Bone marrow (tissue), 2 donors: Measurements from ENCODE around the gene GDPGP1.

Experiments used
- DNase-seq, 2 donors: peaks; one replicate each; lab custom pipeline; 2025; lab: John Stamatoyannopoulos, UW

Gene GDPGP1

GRCh38 chr15:90203922-90204321 lies 30.1 kb upstream of the GDPGP1 start:
- DNase-seq: no peak

GRCh38 chr15:90205050-90205848 lies 28.8 kb upstream of the GDPGP1 start:
- DNase-seq: no peak

- DNase-seq: no peak
These were observed 28.1 kb upstream of the GDPGP1 start for GRCh38 chr15:90205886-90206285.

- DNase-seq: no peak
These were observed 26.8 kb upstream of the GDPGP1 start for GRCh38 chr15:90207252-90207651.

- DNase-seq: no peak
These were observed 25.7 kb upstream of the GDPGP1 start for GRCh38 chr15:90208356-90208755.

DNA sequence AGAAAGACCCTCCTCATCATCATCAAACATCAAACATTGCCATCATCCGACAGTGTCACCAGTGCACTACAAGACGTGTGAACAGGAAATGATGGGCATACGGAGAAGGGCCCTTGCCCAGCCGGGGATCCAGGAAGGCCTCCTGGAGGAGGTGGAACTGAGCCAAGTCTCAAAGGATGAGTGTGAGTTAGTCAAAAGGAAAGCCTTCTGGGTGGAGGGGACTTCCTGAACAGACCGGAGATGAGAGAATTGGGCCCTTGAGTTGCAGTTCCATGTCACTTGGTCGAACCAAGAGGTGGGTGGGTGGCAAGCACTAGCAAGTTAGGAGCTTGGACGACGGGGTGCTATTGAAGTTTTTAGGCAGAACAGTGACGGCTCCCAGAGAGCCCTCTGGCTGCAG lies 24.4 kb upstream of the GDPGP1 start:
- DNase-seq: no peak

DNA sequence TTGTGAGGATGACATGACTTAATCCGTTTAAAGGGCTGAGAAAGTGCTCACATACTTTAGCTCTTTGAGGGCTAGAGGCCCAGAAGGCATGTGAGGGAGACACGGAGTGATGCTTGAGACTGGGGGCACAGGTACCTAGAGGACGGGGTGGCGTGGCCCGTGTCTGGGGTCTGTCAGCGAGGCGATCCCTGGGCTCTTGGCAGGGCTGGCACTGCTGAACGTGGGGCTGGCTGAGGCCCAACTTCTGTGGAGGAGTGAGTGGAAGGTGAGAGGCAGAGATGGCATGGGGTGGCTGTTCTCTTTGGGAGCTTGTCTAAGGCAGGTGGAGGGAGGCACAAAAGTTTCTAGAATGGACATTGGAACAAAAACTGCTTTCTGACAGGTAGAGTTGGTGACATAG lies 23.4 kb upstream of the GDPGP1 start:
- DNase-seq: no peak

DNA sequence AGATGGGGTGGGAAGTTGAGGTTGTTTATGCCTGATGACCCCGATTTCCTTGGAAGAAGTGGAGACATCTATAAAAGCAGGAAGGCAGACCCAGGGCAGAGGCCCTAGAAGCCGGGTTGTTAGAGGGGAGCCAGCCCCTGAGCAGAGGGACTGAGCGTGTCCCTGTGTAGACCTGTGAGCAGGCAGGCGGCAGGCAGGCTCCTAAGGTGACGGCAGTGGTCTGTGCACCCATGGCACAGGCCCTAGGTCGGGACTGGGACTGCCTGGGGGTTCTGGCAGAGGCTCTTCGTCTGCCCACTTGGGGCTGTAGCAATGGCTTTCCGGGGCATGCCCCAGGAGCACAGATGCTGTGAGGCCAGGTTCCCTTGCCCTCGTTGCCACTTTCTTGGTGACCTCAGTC lies 23.0 kb upstream of the GDPGP1 start:
- DNase-seq: no peak

DNA sequence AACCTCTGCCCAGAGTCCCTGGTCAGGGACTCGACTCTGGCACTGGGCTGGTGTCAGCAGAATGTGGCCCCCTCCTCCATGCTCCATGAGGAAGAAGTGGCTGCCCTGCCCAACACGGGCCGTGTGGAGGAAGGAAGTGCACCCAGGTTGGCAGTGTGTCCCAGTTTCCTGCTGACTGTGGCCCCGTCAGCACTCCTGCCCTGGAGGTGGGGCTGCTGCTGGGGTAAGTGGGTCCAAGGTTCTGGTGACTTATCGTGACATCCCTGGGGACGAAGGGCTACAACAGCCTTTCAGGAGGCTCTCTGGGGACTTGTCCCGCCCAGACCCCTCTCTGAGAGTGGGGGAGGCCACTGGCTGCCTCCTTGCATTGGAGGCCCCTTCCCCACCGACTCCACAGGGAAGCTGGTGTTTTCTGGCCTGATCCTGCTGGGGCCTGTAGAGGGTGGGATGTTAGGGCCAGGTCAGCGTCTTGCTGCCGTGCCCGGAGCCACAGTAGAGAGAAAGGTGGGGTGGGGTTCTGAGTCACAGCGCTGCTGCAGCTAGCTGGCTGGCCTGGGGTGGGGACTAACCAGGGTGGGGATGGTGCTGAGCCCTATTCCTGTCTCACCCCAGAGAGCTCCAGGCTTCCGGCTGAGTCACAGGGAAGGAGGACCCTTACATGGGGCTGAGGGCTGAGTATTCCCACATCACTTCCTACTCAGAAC lies 22.4 kb upstream of the GDPGP1 start:
- DNase-seq: no peak

DNA sequence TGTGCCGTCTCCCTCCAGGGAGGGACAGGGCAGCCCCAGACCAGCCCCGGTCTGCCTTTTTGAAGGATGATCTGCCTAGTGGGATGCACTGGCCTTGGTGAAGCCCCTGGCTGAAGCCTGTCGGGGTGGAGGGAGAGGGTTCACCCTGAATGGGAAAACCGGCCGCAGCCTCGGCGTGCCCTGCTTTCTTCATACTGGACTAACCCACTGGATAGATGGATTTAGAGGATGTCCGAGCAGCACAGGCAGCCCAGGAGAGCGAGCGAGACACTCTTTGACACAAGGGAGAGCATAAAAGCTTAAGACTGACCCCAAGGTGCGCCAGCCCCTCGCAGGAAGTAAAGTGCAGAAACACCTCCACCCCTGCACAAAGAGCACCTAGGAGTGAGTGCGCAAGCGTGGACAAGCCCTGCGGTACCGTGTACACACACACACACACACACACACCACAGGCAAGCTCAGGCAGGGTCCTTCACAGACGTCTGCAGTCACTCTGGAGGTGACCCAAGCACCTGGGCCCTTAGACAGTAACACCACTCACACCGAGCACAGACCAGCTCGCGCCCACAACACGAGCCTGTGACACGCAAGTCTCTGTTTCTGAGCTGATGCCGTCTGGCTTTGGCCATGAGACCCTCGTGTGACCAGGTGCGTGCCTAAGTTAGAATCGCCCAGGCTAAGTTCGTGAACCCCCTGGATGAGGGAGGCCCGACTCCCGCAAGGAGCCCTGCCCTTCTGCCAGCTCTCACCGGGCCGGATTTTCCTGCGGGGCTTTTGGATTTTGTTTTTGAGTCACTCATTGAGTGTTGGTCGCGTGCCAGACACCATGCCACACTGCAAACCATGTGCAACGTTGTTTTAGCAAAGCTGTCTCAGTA lies 21.5 kb upstream of the GDPGP1 start:
- DNase-seq: no peak

- no peak for DNase-seq
These were observed 20.7 kb upstream of the GDPGP1 start for GRCh38 chr15:90213122-90213817.

DNA sequence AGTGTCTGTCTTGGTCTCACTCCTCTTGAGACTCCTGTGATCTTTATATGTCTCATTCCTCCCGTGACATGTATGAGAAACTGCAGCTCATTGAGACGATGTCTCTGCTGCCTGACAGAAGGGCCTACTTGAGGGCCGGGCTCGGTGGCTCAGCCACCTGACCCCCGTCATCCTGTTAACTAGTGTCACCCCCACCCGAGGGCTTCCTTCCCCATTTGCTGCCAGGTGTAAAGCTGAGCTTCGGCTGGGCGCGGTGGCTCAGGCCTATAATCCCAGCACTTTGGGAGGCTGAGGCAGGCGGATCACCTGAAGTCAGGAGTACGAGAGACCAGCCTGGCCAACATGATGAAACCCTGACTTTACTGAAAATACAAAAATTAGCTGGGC lies 20.2 kb upstream of the GDPGP1 start:
- no peak for DNase-seq

DNA sequence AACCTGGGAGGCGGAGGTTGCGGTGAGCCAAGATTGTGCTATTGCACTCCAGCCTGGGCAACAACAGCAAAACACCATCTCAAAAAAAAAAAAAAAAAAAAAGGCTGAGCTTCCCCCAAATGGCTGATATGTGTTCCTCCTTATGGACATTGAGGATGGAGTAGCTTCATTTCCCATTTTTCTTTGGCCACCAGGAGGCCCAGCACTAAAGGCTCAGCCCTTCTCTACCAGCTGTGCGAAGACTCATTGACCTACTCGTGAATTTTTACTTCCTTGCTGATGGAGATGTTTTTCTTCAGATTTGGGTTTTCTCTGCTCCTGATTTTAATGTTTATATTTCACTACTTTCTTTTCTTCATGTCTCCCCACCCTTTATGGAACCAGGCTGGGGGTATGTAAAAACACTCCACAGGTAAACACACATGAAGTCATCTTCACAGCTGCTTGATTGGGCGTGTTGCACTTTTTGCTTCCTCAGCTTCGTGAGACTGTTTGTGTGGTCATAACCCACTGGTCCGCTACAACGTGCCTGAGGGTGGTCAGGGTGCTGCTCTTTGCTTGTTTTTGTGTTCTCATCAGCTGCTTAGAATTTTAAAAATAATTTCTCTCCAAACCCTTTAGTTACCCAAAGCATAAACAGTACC lies 19.3 kb upstream of the GDPGP1 start:
- DNase-seq: no peak

DNA sequence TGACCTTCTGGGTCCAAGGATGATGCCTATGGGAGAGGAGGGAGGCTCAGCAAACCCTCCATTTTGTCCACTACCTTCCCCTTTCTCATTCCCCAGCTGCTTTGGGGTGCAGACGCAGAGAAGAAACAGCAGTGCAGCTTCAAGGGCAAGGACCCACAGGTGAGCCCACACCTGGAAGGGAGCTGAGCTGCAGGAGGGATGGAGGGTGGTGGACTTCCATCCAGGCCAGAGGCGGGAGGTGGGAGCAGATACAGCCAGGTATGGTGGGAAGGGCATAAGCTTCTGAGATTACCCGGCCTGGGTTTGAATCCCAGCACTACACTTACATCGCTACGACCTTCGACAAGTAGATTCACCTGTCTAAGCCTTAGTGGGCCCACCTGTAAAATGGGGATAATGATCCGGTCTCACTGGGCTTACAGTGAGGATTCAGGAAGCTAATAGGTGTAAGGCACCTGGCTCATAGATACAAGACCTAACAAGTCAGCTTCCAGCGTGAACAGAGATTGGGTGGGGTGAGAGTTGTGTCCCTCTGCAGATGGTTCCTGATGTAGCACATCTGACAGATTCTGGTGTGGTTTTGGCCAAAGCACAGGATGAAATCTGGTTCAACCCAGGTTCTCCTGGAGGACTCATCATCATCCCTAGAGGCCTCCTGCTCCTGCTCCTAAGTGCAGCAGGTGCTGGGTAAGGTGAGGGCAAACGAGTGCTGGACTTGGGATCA lies 16.2 kb upstream of the GDPGP1 start:
- no peak for DNase-seq

DNA sequence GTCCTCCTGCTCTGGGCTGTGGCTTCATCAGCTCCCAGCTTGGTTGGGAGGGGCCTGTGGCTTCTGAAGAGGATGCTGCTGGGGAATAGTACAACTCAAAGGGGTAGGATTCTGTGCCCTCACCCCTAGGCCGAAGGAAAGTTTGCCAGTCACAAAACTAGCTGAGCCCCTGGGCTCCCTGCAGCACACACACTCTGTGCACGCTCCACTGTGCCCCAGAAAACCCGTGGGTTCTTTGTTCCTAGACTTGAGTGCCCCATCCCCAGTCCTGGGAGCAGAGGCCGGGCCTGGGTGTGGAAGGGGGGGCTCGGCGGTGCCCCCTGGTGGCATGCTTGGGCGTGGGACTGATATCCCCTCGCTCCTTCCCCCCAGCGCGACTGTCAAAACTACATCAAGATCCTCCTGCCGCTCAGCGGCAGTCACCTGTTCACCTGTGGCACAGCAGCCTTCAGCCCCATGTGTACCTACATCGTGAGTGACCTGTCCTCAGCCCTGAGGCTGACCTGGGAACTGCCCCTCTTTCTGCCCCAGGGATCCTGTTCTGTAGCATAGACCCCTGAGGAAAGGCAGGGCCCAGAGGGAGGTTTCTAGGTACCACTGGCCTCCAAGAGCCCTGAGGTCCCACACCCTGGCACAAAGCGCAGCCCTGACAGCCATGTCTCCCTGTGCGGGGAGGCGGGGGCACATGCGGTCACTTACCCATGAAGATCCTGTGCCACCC lies 14.4 kb upstream of the GDPGP1 start:
- peak; percentile 20 to 31 for DNase-seq

- peak in 1 of 2 donors; percentile 9 for DNase-seq
These were observed 12.6 kb upstream of the GDPGP1 start for GRCh38 chr15:90221246-90221900.

GRCh38 chr15:90222547-90222946 lies 11.5 kb upstream of the GDPGP1 start:
- no peak for DNase-seq

GRCh38 chr15:90223441-90224165 lies 10.4 kb upstream of the GDPGP1 start:
- no peak for DNase-seq

GRCh38 chr15:90225047-90225446 lies 9.0 kb upstream of the GDPGP1 start:
- DNase-seq: no peak
